GM21529 (cell line): ENCODE results near the gene PCDH1.

Source experiments
- ATAC-seq: cut with Tn5 transposase; IDR thresholded peaks from one replicate; pipeline ENCODE4 v1.9.1; 2021; ENCODE audit not compliant: unreplicated experiment

PCDH1 gene

DNA sequence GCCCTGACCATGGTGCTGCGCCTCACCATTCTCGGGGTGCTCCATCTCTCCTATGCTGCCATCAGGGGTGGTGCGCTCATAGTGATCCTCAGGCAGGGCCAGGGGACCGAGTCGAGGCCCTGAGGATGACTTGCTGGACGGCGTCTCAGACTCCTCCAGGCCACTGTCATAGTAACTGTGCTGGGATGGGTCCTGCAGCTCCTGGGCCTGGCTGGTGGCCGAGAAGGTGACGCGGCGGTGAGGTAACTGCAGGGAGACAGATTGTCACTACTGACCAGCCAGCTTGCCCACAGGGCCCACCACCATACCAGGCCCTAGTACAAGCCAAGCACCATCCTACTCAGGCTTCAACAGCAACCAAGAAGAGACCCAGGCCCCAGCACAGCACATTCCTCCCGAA is 21.0 kb downstream of the PCDH1 start:
- no peak for ATAC-seq

DNA sequence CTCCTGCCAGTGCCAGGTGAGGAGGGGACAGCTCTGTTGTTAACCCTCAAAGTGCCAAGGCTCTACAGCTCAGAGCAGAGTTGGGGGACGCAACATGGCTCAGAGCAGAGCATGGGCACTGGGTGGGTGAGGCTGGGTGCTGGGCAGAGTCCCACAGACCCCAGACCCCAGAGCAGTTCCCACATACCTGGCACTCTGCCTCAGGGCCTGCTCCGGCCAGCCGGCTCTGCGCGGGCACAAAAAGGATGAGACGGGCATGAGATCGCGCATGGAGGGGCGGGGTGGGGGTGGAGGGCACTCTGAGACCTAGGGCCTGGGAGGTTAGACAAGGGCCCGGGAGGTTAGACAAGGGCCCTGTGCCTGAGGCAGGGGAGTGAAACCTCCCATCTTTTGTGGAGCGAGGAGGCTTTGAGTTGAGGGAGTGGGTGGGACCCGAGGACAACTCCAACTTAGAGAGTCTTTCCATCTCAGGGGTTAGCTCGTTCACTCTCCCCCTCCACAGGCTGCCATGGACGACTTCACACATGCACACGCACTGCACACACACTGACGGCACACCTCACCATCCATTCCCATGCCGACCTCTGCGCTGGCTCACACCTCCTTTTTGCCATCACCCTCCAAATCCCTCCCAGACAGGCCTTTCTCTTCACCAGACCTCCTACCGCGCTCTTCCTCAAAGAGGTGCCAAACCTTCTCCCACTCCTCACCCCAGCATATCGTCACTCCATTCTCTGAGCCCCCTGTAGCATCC is 22.0 kb downstream of the PCDH1 start:
- ATAC-seq: no peak

GRCh38 chr5:141855265-141856036 is 22.8 kb downstream of the PCDH1 start:
- ATAC-seq: no peak

- no peak for ATAC-seq
These were observed 24.1 kb downstream of the PCDH1 start for GRCh38 chr5:141853895-141854626.

- no peak for ATAC-seq
These were observed 25.8 kb downstream of the PCDH1 start for GRCh38 chr5:141852448-141852847.

GRCh38 chr5:141851195-141851874 is 26.9 kb downstream of the PCDH1 start:
- no peak for ATAC-seq

DNA sequence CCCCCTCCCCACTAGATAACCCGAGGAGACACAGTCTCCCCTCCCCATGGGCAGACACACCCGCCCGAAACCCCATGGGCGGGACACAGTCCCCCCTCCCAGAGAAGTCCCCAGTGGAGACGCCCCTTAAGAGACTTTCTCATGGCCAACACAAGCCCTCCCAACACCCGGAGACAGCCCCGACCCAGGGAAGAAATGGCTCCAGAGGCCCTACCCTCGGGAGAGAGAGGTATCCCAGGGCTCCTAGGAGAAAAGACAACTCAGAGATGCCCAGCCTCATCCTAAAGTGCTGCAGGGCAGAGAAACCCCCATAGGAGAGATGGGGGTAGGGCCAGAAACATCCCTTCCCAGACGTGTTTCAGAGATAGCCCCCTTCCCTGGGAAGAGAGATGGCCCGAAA is 27.4 kb downstream of the PCDH1 start:
- ATAC-seq: no peak

DNA sequence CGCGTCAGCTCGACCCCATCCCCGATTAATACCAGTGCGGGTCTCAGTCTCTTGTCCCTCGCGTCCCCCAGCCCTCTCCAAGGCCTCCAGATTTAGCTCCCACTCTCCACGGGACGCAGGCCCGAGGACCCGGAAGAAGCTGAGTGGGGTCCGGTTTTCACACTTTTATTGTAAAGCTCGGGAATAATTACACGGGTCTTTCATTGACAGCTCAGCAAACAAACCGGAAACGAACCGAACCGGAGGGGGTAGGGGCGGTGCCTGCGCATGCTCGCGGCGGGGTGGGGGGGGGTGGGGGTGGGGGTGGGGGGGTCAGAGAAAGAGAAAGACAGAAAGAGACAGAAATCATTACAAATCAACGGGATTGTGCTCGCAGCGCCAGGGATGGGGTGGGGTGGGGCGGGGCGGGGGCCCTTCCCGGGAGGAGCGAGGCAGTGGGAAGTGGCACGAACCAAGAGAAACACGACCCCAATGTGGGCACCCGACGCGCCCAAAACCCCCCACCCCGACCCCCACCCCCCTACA is 27.9 kb downstream of the PCDH1 start:
- peak; percentile 17 for ATAC-seq

GRCh38 chr5:141849415-141850243 is 28.6 kb downstream of the PCDH1 start:
- ATAC-seq: peak; percentile 86

- ATAC-seq: peak; percentile 9
These were observed 29.3 kb downstream of the PCDH1 start for GRCh38 chr5:141848744-141849414.

DNA sequence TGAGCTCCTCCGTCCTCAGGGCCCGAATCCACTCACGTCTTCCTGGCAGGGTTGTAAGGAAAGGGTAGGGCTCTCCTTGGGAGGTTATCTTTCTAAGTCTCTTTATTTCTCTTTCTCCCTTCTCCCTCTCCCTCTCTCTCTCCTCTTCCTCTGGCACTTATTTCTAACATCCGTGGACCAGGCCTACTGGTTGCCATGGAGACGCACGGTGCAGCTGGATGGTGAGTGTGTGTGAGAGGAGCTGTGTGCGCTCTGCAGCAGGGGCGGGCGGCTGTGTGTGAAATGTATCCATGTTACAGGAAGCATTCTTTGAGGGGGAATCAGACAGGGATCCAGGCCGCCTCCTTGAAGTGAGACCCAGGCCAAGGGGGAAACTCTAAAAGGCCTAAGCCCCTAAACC is 32.2 kb downstream of the PCDH1 start:
- no peak for ATAC-seq

GRCh38 chr5:141845371-141845851 is 32.8 kb downstream of the PCDH1 start:
- no peak for ATAC-seq

DNA sequence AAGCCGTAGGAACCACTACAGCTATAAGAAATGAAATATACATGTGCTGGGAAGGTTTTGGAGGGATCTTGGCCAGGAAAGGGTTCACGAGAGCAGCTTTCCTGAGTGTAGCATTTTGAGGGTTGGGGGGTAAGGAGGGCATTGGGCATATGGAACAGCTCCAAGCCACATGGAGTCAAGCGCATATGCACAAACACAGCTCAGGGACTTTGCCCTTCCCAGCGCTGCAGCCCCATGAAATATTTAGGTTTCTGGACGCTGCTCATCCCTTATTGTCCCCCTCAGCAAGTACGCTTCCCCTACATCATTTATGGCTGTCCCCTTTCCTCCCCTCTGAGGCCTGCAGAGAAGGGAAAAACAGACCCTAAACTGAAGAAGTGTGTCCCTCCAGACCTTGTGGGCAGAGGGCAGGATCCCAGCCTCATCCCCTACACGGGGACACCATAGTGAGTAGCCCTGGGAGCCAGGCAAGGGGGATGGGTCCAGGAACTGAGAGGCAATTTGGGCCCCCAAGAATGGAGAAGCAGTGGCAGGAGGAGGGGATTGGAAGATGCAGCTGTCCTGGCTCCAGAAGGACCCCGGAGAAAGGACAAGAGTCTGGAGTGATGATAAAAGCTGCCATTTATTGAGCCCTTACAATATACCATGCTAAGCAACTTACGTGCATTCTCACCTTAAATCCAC is 33.7 kb downstream of the PCDH1 start:
- no peak for ATAC-seq

- ATAC-seq: no peak
These were observed 34.9 kb downstream of the PCDH1 start for GRCh38 chr5:141843156-141843927.

- ATAC-seq: no peak
These were observed 36.6 kb downstream of the PCDH1 start for GRCh38 chr5:141841378-141842180.

- ATAC-seq: no peak
These were observed 37.3 kb downstream of the PCDH1 start for GRCh38 chr5:141840826-141841360.

GRCh38 chr5:141840280-141840812 is 37.9 kb downstream of the PCDH1 start:
- no peak for ATAC-seq
